GM10847 (cell line): ENCODE data around the gene CD93.

ENCODE experiments used
- POLR2A ChIP-seq: IDR thresholded peaks from 2 replicates; pipeline ENCODE4 v1.6.1; 2011; ENCODE audit not compliant: insufficient read length; ENCODE audit errors: extremely low read depth

The CD93 gene

GRCh38 chr20:23049201-23050075 is 36.7 kb downstream of the CD93 start, which contains the start of gene THBD:
TSS of gene THBD (minus strand) at chr20:23049672. CDS start at chr20:23049504, 168 bp downstream.
- TF ChIP-seq POLR2A: no peak

DNA sequence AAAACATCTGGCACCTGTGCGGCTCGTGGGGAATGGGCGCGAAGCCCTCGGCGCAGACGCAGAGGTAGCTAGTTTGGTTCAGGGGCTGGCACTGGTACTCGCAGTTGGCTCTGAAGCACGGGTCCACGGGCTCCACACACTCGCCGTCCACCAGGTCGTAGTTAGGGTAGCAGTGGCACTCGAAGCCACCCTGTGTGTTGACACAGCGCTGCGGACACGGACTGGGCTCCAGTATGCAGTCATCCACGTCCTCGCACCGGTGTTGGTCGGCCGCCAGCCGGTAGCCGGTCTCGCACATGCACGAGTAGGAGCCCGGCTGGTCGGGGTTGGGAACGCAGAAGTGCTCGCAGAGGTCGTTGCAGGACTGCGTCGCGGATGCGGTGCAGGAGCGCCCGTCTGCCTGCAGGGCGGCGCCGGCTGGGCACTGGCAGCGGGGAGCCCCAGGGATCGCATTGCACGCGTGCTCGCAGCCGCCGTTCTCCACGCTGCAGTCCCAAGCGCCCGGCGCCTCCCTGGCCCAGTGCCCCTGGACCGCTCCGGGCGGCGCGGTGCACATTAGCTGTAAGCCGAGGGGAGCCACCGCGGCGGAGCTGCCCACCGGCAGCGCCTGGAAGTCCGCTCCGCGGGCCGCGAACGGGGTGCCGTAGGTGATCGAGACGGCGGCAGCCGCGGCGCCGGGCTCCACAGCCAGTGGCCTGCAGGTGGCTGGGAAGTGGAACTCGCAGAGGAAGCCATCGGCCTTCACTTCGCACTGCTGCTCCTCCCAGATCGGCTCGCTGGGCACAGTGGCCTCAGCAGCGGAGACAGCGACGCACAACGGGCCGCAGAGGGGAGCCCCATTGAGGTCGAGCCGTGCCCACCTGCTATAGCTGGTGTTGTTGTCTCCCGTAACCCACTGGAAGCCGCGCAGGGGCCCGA is 37.6 kb downstream of the CD93 start:
- TF ChIP-seq POLR2A: no peak

DNA sequence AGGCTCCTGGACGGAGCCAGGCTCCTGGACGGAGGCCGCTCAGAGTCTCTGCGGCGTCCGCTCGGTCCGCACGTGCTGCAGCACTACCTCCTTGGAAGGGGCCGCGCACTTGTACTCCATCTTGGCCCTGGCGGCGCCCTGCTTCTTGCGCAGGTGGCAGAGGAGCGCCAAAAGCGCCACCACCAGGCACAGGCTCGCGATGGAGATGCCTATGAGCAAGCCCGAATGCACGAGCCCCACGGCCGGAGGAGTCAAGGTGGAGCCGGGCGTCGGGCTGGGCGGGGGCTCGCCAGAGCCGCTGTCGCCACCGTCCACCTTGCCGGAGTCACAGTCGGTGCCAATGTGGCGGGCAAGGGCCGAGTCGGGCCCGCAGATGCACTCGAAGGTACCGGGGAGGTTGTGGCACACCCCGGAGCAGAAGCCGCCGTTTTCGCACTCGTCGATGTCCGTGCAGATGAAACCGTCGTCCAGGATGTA is 38.3 kb downstream of the CD93 start:
- no peak for TF ChIP-seq POLR2A

DNA sequence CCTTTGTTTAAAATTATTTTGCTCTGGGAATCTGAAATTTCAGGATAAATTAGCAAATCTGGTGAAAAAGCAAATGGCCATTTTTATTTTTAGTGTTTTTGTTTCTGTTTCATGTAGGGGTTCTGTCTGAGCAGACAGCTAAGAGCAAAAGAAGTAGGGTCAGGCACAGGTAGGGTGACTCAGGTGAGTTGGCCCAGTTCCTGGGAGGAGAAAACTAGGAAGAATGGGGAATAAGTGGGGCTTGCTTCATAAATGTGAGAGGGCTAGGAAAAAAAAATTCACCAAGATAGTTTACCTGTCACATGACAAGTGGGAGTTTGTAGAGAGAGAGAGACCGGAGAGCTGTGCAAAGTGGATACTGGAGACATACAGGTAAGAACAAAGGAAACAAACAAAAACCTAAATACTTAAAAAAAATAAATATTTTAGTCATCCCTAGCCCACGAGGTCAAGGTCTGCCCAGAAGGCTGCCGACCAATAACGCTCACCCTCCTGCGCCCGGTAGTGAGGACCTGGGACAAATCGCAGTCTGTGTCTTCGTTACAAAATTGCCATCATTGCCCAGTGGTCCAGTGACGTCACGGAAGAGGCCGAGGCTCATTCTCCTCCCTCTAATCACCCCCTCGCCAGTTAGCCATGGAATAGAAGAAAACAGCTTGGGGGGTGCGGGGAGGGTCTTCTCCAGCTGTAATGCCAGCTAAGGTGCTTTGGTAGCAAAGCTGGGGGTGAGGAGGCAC is 39.0 kb downstream of the CD93 start:
- no peak for TF ChIP-seq POLR2A

- TF ChIP-seq POLR2A: no peak
These were observed 39.7 kb downstream of the CD93 start for GRCh38 chr20:23046431-23046830.

- TF ChIP-seq POLR2A: no peak
These were observed 42.7 kb downstream of the CD93 start for GRCh38 chr20:23043376-23043775.

- TF ChIP-seq POLR2A: no peak
These were observed 43.9 kb downstream of the CD93 start for GRCh38 chr20:23042270-23042669.

DNA sequence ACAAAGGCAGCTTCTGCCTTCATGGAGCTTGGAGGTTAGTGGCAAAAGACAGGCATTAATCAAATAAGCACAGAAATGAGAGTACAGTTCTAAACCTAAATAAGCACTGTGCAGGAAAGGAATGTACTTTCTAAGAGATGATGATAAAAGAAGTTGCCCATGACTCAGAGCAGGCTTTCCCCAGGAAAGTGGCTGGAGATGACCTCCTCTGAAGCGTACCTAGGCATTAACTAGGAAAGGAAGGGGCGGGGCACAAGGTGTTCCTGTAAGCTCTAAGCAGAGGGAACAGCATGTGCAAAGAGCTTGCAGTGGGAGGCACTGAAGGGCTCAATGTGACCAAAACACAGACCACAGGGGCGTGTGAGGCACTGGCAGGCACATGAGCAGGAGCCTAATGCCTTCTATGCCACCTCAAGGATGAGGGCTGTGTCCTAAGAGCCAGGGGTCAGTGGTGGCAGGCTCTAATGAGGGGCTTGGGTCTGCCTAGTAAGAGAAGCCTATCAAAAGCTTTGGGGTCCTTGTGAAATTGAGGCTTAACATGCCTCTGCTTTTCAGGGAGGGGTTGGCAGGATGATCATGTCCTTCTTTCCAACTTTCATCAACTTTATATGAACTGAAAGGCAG is 46.1 kb downstream of the CD93 start:
- no peak for TF ChIP-seq POLR2A

DNA sequence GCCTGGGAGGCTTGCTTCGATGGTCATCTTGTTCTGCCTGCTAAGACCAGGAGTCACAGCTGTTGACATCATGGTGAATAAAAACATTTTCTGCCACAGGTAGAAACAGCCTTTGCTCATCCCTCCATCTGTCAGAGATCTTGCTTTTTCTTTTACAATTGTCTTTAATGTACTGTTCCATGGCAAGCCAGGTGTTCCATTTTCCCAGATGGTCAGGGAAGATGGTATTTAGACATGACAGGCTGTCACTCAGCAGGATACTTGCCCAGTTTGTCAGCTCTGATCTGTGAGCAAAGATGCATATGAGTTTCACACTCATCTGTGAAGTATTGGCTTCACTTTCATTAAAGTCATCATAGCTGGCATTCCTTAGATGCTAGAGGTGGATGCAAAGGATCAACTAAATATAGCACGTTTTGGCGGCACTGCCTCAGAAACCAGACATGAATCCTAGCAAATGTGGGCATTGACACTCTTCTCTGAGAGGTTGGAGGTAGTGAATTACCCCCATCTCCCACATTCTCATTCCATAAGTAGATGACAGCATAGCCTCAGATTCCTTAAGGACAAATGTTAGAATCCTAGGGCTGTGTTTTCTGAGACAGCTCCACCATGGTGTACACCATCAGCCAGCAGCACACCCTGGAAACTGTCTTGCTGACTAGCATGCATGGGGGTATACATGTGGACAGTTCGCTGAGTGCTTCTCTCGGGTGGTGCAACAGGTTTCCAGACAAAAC is 46.8 kb downstream of the CD93 start:
- TF ChIP-seq POLR2A: no peak

- TF ChIP-seq POLR2A: no peak
These were observed 49.1 kb downstream of the CD93 start for GRCh38 chr20:23037017-23037481.

DNA sequence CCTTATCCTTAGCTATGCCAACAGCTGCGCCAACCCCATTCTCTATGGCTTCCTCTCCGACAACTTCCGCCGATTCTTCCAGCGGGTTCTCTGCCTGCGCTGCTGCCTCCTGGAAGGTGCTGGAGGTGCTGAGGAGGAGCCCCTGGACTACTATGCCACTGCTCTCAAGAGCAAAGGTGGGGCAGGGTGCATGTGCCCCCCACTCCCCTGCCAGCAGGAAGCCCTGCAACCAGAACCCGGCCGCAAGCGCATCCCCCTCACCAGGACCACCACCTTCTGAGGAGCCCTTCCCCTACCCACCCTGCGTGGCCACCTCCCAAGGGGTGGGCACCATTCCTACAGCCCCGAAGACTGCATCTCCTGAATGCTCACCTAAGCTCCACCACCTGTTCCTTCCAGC is 49.8 kb downstream of the CD93 start:
- no peak for TF ChIP-seq POLR2A

DNA sequence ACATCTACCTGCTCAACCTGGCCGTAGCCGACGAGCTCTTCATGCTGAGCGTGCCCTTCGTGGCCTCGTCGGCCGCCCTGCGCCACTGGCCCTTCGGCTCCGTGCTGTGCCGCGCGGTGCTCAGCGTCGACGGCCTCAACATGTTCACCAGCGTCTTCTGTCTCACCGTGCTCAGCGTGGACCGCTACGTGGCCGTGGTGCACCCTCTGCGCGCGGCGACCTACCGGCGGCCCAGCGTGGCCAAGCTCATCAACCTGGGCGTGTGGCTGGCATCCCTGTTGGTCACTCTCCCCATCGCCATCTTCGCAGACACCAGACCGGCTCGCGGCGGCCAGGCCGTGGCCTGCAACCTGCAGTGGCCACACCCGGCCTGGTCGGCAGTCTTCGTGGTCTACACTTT is 50.4 kb downstream of the CD93 start:
- TF ChIP-seq POLR2A: no peak

- TF ChIP-seq POLR2A: no peak
These were observed 51.1 kb downstream of the CD93 start, which contains the start of gene SSTR4 for GRCh38 chr20:23034721-23035671. TSS of gene SSTR4 (plus strand) at chr20:23035312. CDS start at chr20:23035484, 172 bp downstream.
